Neural progenitor cell (in vitro differentiated cells): Measurements from ENCODE around the gene ADRA1B. TPM values are rescaled to one million over a fixed set of nuclear protein-coding genes. Genes with fewer than 3 reads are reported as not detected.

Experiments used
- DNase-seq: peaks from one replicate; pipeline ENCODE4 v3.0.0-alpha.2; 2016; ENCODE audit warnings: low spot score
- H2AFZ ChIP-seq: fragments of 200-600 bp; sonication (generic); replicated peaks from 2 replicates; pipeline ENCODE4 v1.6.1; 2016; ENCODE audit warnings: antibody characterized with exemption
- H3F3A ChIP-seq: fragments of 200-600 bp; sonication (generic); 2 replicates; pipeline ENCODE4 v1.6.1; 2016; ENCODE audit warnings: antibody characterized with exemption, low read depth
- H3K27ac ChIP-seq: fragments of 200-600 bp; sonication (generic); 2 replicates; pipeline ENCODE4 v1.5.1; 2016; ENCODE audit warnings: mild to moderate bottlenecking
- H3K27me3 ChIP-seq: fragments of 200-600 bp; sonication (generic); 2 replicates; pipeline ENCODE4 v1.6.1; 2016; ENCODE audit warnings: mild to moderate bottlenecking, moderate library complexity
- H3K36me3 ChIP-seq: fragments of 200-600 bp; sonication (generic); 2 replicates; pipeline ENCODE4 v1.5.1; 2016
- H3K4me1 ChIP-seq: fragments of 200-600 bp; sonication (generic); 2 replicates; pipeline ENCODE4 v1.6.1; 2016; ENCODE audit warnings: mixed run types
- H3K4me2 ChIP-seq: fragments of 200-600 bp; sonication (generic); 2 replicates; pipeline ENCODE4 v1.6.1; 2016
- H3K4me3 ChIP-seq: fragments of 200-600 bp; sonication (generic); 2 replicates; pipeline ENCODE4 v1.5.1; 2016
- H3K79me2 ChIP-seq: fragments of 200-600 bp; sonication (generic); 2 replicates; pipeline ENCODE4 v1.6.1; 2016; ENCODE audit warnings: low read depth
- H3K9ac ChIP-seq: fragments of 200-600 bp; sonication (generic); 2 replicates; pipeline ENCODE4 v1.6.1; 2016
- H3K9me3 ChIP-seq: fragments of 200-600 bp; sonication (generic); 2 replicates; pipeline ENCODE4 v1.5.1; 2016; ENCODE audit warnings: low read depth
- H4K20me1 ChIP-seq: fragments of 200-600 bp; sonication (generic); 2 replicates; pipeline ENCODE4 v1.6.1; 2016; ENCODE audit warnings: low read depth
- H3K27ac Mint-ChIP-seq: 3 replicates; pipeline ENCODE4 v1.8.0; 2021; ENCODE audit warnings: mixed read lengths
- H3K27me3 Mint-ChIP-seq: 2 replicates; pipeline ENCODE4 v1.8.0; 2022; ENCODE audit warnings: low read depth, mild to moderate bottlenecking, inconsistent platforms, moderate library complexity, mixed read lengths; ENCODE audit not compliant: insufficient read depth
- H3K36me3 Mint-ChIP-seq: 3 replicates; pipeline ENCODE4 v1.8.0; 2021; ENCODE audit warnings: mixed read lengths
- H3K4me1 Mint-ChIP-seq: 3 replicates; pipeline ENCODE4 v1.8.0; 2021; ENCODE audit warnings: mixed read lengths
- H3K4me3 Mint-ChIP-seq: 3 replicates; pipeline ENCODE4 v1.8.0; 2021; ENCODE audit warnings: mild to moderate bottlenecking, moderate library complexity, mixed read lengths
- H3K9me3 Mint-ChIP-seq: 3 replicates; pipeline ENCODE4 v1.8.0; 2020; ENCODE audit warnings: mixed read lengths
- CTCF ChIP-seq: fragments of 200-600 bp; sonication (generic); IDR thresholded peaks from 2 replicates; pipeline ENCODE4 v1.5.1; 2017; ENCODE audit warnings: antibody characterized with exemption, mild to moderate bottlenecking
- EZH2 ChIP-seq: fragments of 200-600 bp; sonication (generic); IDR thresholded peaks from 2 replicates; pipeline ENCODE4 v1.6.1; 2017; ENCODE audit warnings: antibody characterized with exemption, mild to moderate bottlenecking, moderate library complexity
- EZH2phosphoT487 ChIP-seq: fragments of 200-600 bp; sonication (generic); IDR thresholded peaks from 2 replicates; pipeline ENCODE4 v1.6.1; 2017; ENCODE audit warnings: antibody characterized with exemption
- total RNA-seq: library from RNA; depleted of rRNA; stranded (reverse); fragments of >200 nt; gene quantifications from 2 replicates; pipeline ENCODE4 v1.2.3, GENCODE V29; 2015; ENCODE audit warnings: low replicate concordance

ADRA1B gene
- total RNA-seq, 1 donor from 2014 or later: not detected

DNA sequence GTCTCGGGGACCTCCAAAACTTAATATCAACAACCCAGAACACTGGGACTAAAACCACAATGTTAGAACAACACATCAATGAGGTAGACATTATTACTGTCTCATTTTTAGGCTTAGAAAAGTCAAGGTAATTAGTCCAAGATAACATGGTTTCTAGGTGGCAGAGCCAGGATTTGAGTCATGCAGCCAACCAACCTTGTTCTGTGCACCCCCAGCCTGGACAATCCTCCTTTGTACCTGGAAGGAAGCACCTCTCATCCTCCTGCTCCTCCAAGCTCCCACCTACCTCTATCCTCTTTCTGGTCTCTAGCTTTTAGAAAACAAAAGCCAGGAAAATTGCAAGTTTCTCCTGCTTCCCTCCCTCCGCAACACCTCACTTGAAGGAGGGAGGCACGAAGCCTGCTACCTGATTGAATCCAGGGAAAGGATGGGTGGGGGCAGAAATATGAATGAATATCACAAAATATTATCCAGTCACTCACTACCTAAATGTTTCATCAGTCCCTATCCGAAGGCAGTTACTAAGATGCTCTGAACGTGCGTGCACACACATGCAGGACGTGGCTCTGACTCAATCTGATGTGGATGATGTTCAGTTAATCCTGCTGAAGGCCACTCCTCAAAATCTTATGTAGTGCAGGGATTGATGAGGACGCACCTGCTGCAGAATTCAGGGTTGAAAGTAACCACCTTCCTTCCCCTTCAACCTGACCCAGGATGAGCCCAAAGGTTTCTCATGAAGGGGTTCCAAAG, 66.3 kb downstream of the ADRA1B start:
- Histone ChIP-seq H3K9me3 (no peaks in the 10 kb centered on the region), H3K27me3 (peaks cover 64% of the 10 kb centered on the region), H3K4me3 (no peak overlapping the region), H2AFZ (no peak overlapping the region), H3K79me2 (no peaks in the 10 kb centered on the region), H3K36me3 (no peaks in the 10 kb centered on the region), H3K4me1 (peaks cover 5% of the 10 kb centered on the region), H4K20me1 (no peaks in the 10 kb centered on the region), H3F3A (peaks cover 11% of the 10 kb centered on the region), H3K4me2 (no peak overlapping the region), H3K9ac (no peak overlapping the region), H3K27ac (no peak overlapping the region)
- TF ChIP-seq CTCF (no peak), EZH2phosphoT487 (no peak), EZH2 (no peak)
- peaks cover 8% of the 10 kb centered on the region for H3K4me1 Mint-ChIP-seq
- H3K4me3 Mint-ChIP-seq: no peak overlapping the region
- no peaks in the 10 kb centered on the region for H3K36me3 Mint-ChIP-seq
- H3K9me3 Mint-ChIP-seq: no peaks in the 10 kb centered on the region
- H3K27me3 Mint-ChIP-seq: peaks cover 15% of the 10 kb centered on the region
- DNase-seq: no peak
- H3K27ac Mint-ChIP-seq: no peak overlapping the region

DNA sequence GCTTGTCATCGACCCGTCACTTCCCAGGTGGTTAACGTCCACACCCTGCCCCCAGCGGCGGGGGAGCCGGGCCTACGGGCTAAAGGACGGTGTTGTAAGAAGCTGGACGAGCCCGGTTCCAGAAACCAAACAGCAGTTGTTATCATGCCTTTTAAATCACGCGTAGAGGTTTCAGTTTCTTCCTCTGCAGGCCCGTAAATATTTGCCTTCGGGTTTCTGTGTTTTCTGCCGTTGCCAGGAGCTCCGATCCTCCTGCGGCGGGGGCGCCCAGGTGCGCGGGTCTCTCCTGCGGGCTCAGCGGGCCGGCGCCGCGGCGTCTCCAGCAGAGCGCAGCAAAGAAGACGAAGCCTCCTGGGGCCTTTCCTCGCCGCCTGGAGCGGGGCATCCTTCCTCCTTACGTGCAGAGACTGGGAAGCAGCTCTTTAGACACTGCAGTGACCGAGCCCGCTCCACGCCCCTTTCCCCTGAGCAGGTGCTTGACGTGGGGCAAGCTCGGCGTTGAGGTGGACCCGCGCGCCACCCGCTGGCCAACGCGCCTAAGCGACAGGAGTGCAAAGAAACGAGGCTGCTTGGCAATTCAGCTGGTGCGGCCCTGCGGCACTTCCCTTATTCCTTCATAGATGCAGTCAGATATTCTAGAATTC, 70.9 kb downstream of the ADRA1B start:
- H3K9ac ChIP-seq: no peak overlapping the region
- Mint-ChIP-seq H3K4me1 (no peaks in the 10 kb centered on the region), H3K4me3 (peak overlapping the region; percentile 68), H3K27me3 (peaks cover 16% of the 10 kb centered on the region), H3K36me3 (no peaks in the 10 kb centered on the region), H3K27ac (no peak overlapping the region), H3K9me3 (peaks cover 9% of the 10 kb centered on the region)
- no peaks in the 10 kb centered on the region for H3K4me1 ChIP-seq
- H3F3A ChIP-seq: no peaks in the 10 kb centered on the region
- peak overlapping the region; percentile 87 for H3K4me2 ChIP-seq
- peak; percentile 42 for TF ChIP-seq EZH2phosphoT487
- peak; percentile 78 for TF ChIP-seq CTCF
- peak; percentile 71 for TF ChIP-seq EZH2
- H3K36me3 ChIP-seq: no peaks in the 10 kb centered on the region
- no peaks in the 10 kb centered on the region for H4K20me1 ChIP-seq
- H3K27ac ChIP-seq: no peak overlapping the region
- peaks cover 55% of the 10 kb centered on the region for H3K27me3 ChIP-seq
- H3K4me3 ChIP-seq: peak overlapping the region; percentile 57
- peak overlapping the region; percentile 89 for H2AFZ ChIP-seq
- no peaks in the 10 kb centered on the region for H3K9me3 ChIP-seq
- peak; percentile 88 for DNase-seq
- no peaks in the 10 kb centered on the region for H3K79me2 ChIP-seq

- Histone ChIP-seq H2AFZ (no peak overlapping the region), H3K79me2 (no peaks in the 10 kb centered on the region), H3K9ac (no peak overlapping the region), H3K4me1 (no peaks in the 10 kb centered on the region), H3K4me3 (no peak overlapping the region), H3K27me3 (peaks cover 34% of the 10 kb centered on the region), H4K20me1 (no peaks in the 10 kb centered on the region), H3F3A (no peaks in the 10 kb centered on the region), H3K4me2 (no peak overlapping the region), H3K36me3 (no peaks in the 10 kb centered on the region), H3K27ac (no peak overlapping the region), H3K9me3 (no peaks in the 10 kb centered on the region)
- TF ChIP-seq EZH2: no peak
- no peak for TF ChIP-seq CTCF
- TF ChIP-seq EZH2phosphoT487: no peak
- Mint-ChIP-seq H3K36me3 (no peaks in the 10 kb centered on the region), H3K9me3 (peaks cover 11% of the 10 kb centered on the region), H3K27me3 (peaks cover 10% of the 10 kb centered on the region), H3K4me1 (no peaks in the 10 kb centered on the region), H3K27ac (no peak overlapping the region), H3K4me3 (no peak overlapping the region)
- DNase-seq: no peak
Measured at GRCh38 chr5:159990506-159990905, 74.2 kb downstream of the ADRA1B start.
